ENCODE data around the gene LIPC.

LIPC gene

GRCh38 chr15:58386081-58386480 is 45.7 kb upstream of the LIPC start:
- Histone ChIP-seq H2AFZ (ENCODE audit: low read length) (no peak overlapping the region), H3K9me2 (replicated peaks; ENCODE audit: insufficient read depth, low read length) (no peaks in the 10 kb centered on the region), H3K27ac (ENCODE audit: low read length) (no peak overlapping the region), H3K9me3 (replicated peaks; ENCODE audit: insufficient read depth, low read length) (no peaks in the 10 kb centered on the region), H3K4me3 (ENCODE audit: low read length) (no peak overlapping the region), H3K79me2 (ENCODE audit: low read length) (no peaks in the 10 kb centered on the region), H3K4me2 (ENCODE audit: low read depth, low read length) (no peak overlapping the region), H3K4me1 (ENCODE audit: low read length) (no peaks in the 10 kb centered on the region), H3K9ac (ENCODE audit: low read length) (no peak overlapping the region), H3K27me3 (replicated peaks; ENCODE audit: insufficient read depth, low read length) (no peaks in the 10 kb centered on the region), H4K20me1 (ENCODE audit: insufficient read depth, low read length) (no peaks in the 10 kb centered on the region), H3F3A (ENCODE audit: insufficient read depth, low read length) (no peaks in the 10 kb centered on the region), H3K36me3 (replicated peaks; ENCODE audit: insufficient read depth, low read length) (no peaks in the 10 kb centered on the region)
- DNase-seq = no peak
- TF ChIP-seq CTCF (IDR thresholded peaks at IDR 0.05; ENCODE audit: low read length) (no peak), EZH2 (optimal IDR thresholded peaks at IDR 0.05; ENCODE audit: low read depth, low read length) (no peak), EZH2phosphoT487 (IDR thresholded peaks at IDR 0.05; ENCODE audit: low read length) (no peak)

GRCh38 chr15:58386641-58387040 is 45.1 kb upstream of the LIPC start:
- no peaks in the 10 kb centered on the region for H3K79me2 ChIP-seq (ENCODE audit: low read length)
- DNase-seq = no peak
- no peak overlapping the region for H3K4me2 ChIP-seq (ENCODE audit: low read depth, low read length)
- H3K4me1 ChIP-seq (ENCODE audit: low read length) = no peaks in the 10 kb centered on the region
- no peak overlapping the region for H3K27ac ChIP-seq (ENCODE audit: low read length)
- H4K20me1 ChIP-seq (ENCODE audit: insufficient read depth, low read length) = no peaks in the 10 kb centered on the region
- TF ChIP-seq CTCF (IDR thresholded peaks at IDR 0.05; ENCODE audit: low read length) (no peak), EZH2 (optimal IDR thresholded peaks at IDR 0.05; ENCODE audit: low read depth, low read length) (no peak), EZH2phosphoT487 (IDR thresholded peaks at IDR 0.05; ENCODE audit: low read length) (no peak)
- no peaks in the 10 kb centered on the region for H3K27me3 ChIP-seq (replicated peaks; ENCODE audit: insufficient read depth, low read length)
- no peaks in the 10 kb centered on the region for H3K9me3 ChIP-seq (replicated peaks; ENCODE audit: insufficient read depth, low read length)
- no peaks in the 10 kb centered on the region for H3F3A ChIP-seq (ENCODE audit: insufficient read depth, low read length)
- no peak overlapping the region for H2AFZ ChIP-seq (ENCODE audit: low read length)
- no peaks in the 10 kb centered on the region for H3K36me3 ChIP-seq (replicated peaks; ENCODE audit: insufficient read depth, low read length)
- H3K9me2 ChIP-seq (replicated peaks; ENCODE audit: insufficient read depth, low read length) = no peaks in the 10 kb centered on the region
- no peak overlapping the region for H3K9ac ChIP-seq (ENCODE audit: low read length)
- no peak overlapping the region for H3K4me3 ChIP-seq (ENCODE audit: low read length)

GRCh38 chr15:58387130-58387529 is 44.7 kb upstream of the LIPC start:
- H3K9ac ChIP-seq (ENCODE audit: low read length) = no peak overlapping the region
- TF ChIP-seq CTCF (IDR thresholded peaks at IDR 0.05; ENCODE audit: low read length) = no peak
- TF ChIP-seq EZH2phosphoT487 (IDR thresholded peaks at IDR 0.05; ENCODE audit: low read length) = no peak
- no peak for TF ChIP-seq EZH2 (optimal IDR thresholded peaks at IDR 0.05; ENCODE audit: low read depth, low read length)

More at GRCh38 chr15:58387130-58387529, 44.7 kb upstream of the LIPC start:
- Histone ChIP-seq H2AFZ (ENCODE audit: low read length) (no peak overlapping the region), H3K27me3 (replicated peaks; ENCODE audit: insufficient read depth, low read length) (no peaks in the 10 kb centered on the region), H3K79me2 (ENCODE audit: low read length) (no peaks in the 10 kb centered on the region), H3K4me2 (ENCODE audit: low read depth, low read length) (no peak overlapping the region), H3K36me3 (replicated peaks; ENCODE audit: insufficient read depth, low read length) (no peaks in the 10 kb centered on the region), H3F3A (ENCODE audit: insufficient read depth, low read length) (no peaks in the 10 kb centered on the region), H4K20me1 (ENCODE audit: insufficient read depth, low read length) (no peaks in the 10 kb centered on the region), H3K27ac (ENCODE audit: low read length) (no peak overlapping the region), H3K4me1 (ENCODE audit: low read length) (no peaks in the 10 kb centered on the region), H3K9me2 (replicated peaks; ENCODE audit: insufficient read depth, low read length) (no peaks in the 10 kb centered on the region), H3K9me3 (replicated peaks; ENCODE audit: insufficient read depth, low read length) (no peaks in the 10 kb centered on the region), H3K4me3 (ENCODE audit: low read length) (no peak overlapping the region)
- DNase-seq = no peak
